ENCODE measurements around the gene TP53AIP1.

The TP53AIP1 gene

GRCh38 chr11:128928400-128928799 lies 14.3 kb downstream of the TP53AIP1 start:
- no peak for DNase-seq (ENCODE audit: extremely low read depth, low read depth)
- no peak for TF ChIP-seq CTCF (IDR thresholded peaks at IDR 0.05; ENCODE audit: low read depth, low read length, missing control alignments)
- no peak overlapping the region for H3K4me3 ChIP-seq (replicated peaks; ENCODE audit: low read depth, low read length)

DNA sequence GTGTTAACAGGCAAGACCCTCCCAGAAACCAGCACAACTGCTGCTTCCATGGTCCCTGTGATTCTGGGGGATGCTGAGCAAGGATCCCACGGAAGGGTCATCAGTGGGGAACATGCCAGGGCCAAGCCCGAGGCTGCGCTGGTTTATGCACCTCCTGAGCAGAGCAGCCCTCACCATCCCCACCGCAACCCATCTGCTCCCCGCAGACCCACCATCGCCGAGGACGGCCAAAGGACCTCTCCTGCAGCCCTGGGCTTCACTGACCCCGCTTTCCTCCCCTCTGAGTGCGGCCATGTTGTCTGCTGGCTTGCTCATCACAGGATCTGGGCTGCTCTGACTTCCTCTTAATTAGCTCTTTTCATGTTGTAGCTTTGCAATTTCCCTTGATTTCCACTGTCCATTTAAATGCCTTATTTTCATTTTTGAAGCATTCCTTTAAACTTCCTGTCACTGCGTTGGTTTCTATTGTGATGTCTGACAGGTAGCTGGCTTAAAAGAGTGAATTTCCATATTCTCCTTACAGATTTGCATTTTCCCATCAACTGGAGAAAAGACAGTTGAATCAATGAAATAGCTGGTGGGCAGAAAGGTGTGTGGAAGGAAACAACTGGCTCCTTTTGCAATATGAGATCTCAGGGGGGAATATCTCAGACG lies 14.9 kb downstream of the TP53AIP1 start:
- no peak for TF ChIP-seq CTCF (IDR thresholded peaks at IDR 0.05; ENCODE audit: low read depth, low read length, missing control alignments)
- H3K4me3 ChIP-seq (replicated peaks; ENCODE audit: low read depth, low read length): no peak overlapping the region
- no peak for DNase-seq (ENCODE audit: extremely low read depth, low read depth)

GRCh38 chr11:128927108-128927461 lies 15.6 kb downstream of the TP53AIP1 start:
- H3K4me3 ChIP-seq (replicated peaks; ENCODE audit: low read depth, low read length): no peak overlapping the region
- DNase-seq (ENCODE audit: extremely low read depth, low read depth): no peak
- TF ChIP-seq CTCF (IDR thresholded peaks at IDR 0.05; ENCODE audit: low read depth, low read length, missing control alignments): no peak

GRCh38 chr11:128926437-128927107 lies 16.1 kb downstream of the TP53AIP1 start:
- no peak for TF ChIP-seq CTCF (IDR thresholded peaks at IDR 0.05; ENCODE audit: low read depth, low read length, missing control alignments)
- no peak for DNase-seq (ENCODE audit: extremely low read depth, low read depth)

DNA sequence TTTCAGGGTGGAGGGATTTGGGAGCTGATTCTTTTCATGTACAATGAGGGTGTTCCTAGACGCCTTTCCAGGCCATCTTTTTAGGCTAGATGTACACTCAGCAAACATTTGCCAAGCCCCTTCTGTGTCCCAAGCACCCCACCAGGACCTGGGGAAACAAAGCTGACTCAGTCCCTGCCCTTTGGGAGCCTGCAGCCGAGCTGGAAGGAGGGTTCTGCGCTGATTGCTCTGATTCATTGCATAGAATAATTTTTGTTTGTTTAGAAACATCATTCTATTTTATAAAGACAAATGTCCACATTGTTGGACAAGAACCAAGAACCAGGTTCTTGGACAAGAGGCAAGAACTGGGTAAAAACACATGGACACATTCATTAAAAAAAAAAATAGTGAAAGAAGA lies 16.7 kb downstream of the TP53AIP1 start:
- TF ChIP-seq CTCF (IDR thresholded peaks at IDR 0.05; ENCODE audit: low read depth, low read length, missing control alignments): no peak
- no peak overlapping the region for H3K4me3 ChIP-seq (replicated peaks; ENCODE audit: low read depth, low read length)
- no peak for DNase-seq (ENCODE audit: extremely low read depth, low read depth)

More at GRCh38 chr11:128926437-128927107, 16.1 kb downstream of the TP53AIP1 start:
- H3K4me3 ChIP-seq (replicated peaks; ENCODE audit: low read depth, low read length): no peak overlapping the region

GRCh38 chr11:128925250-128925600 lies 17.4 kb downstream of the TP53AIP1 start:
- H3K4me3 ChIP-seq (replicated peaks; ENCODE audit: low read depth, low read length): no peak overlapping the region
- no peak for TF ChIP-seq CTCF (IDR thresholded peaks at IDR 0.05; ENCODE audit: low read depth, low read length, missing control alignments)
- DNase-seq (ENCODE audit: extremely low read depth, low read depth): no peak

Data from HFF-Myc (cell line).